ENCODE data around the gene SLC22A3. TPM values are rescaled to one million over a fixed set of nuclear protein-coding genes. Genes with fewer than 3 reads are reported as not detected.

SLC22A3 gene
- polyA plus RNA-seq, 1 of the 3 experiments (the other 2 are of a cell fraction): not detected

DNA sequence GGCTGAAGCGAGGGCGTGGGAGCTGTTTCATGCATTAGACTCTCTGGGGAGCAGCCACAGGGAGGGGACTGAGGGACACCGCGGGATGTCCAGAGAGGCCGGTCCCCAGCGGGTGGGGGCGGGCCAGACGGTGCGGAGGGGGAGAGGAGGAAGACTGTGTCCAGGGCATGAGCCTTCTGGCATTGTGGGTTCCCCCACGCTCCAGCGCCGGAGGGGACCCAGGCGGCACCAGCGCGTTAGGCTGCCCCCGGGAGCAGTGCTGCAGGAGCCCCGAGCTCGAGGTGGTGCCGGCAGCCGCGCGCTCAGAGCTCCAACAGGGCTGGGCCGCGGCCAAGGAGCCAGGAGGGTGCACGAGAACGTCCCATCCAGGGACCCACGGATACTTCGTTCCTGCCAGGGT, 14.4 kb downstream of the SLC22A3 start:
- 17% methylated on average over 9 of the region's 28 CpGs for WGBS (ENCODE audit: low lambda C conversion rate)
- H4K20me1 ChIP-seq (ENCODE audit: insufficient read depth): no peaks in the 10 kb centered on the region
- H3K9me3 ChIP-seq: no peaks in the 10 kb centered on the region
- no peaks in the 10 kb centered on the region for H3K79me2 ChIP-seq (ENCODE audit: insufficient read depth)
- H3K27me3 ChIP-seq (ENCODE audit: insufficient read depth): peaks cover 18% of the 10 kb centered on the region; the same call in 1 of the 2 replicates
- H3K4me3 ChIP-seq (ENCODE audit: low read depth in 2 of 2, low read length in 1 of 2): no peak overlapping the region
- no peaks in the 10 kb centered on the region for H3F3A ChIP-seq (replicated peaks; ENCODE audit: insufficient read depth)
- TF ChIP-seq NFIC (IDR thresholded peaks at IDR 0.05; ENCODE audit: borderline replicate concordance) (no peak), RCOR1 (IDR thresholded peaks at IDR 0.05; ENCODE audit: low read length) (no peak), JUND (IDR thresholded peaks at IDR 0.05) (no peak), GATA2 (CRISPR knock-in tag; IDR thresholded peaks at IDR 0.05) (no peak), USF1 (IDR thresholded peaks at IDR 0.05; ENCODE audit: borderline replicate concordance, low read depth) (no peak), MEF2A (IDR thresholded peaks at IDR 0.05; ENCODE audit: borderline replicate concordance, low read depth) (no peak), FOSL2 (IDR thresholded peaks at IDR 0.05; ENCODE audit: borderline replicate concordance, low read depth) (no peak), CHD2 (IDR thresholded peaks at IDR 0.05; ENCODE audit: low read length, partially characterized antibody) (no peak), SMC3 (IDR thresholded peaks at IDR 0.05; ENCODE audit: low read depth, low read length) (no peak), PBX3 (IDR thresholded peaks at IDR 0.05) (no peak), TCF12 (IDR thresholded peaks at IDR 0.05) (no peak)
- ChIA-PET POLR2A (no interaction called here), CTCF (no interaction called here)
- H3K9ac ChIP-seq: no peak overlapping the region
- H3K4me1 ChIP-seq (ENCODE audit: control insufficient read depth in 1 of 2, insufficient read depth in 2 of 2, low read depth in 1 of 2, low read length in 1 of 2): no peaks in the 10 kb centered on the region
- DNase-seq: no peak
- H2AFZ ChIP-seq (ENCODE audit: low read depth): no peak overlapping the region
- no peak overlapping the region for H3K27ac ChIP-seq (ENCODE audit: low read depth in 2 of 2, low read length in 1 of 2)
- no peaks in the 10 kb centered on the region for H3K9me2 ChIP-seq
- H3K36me3 ChIP-seq (replicated peaks in 1 of 2; ENCODE audit: control insufficient read depth in 1 of 2, insufficient read depth in 2 of 2, low read length in 1 of 2): no peaks in the 10 kb centered on the region
- H3K4me2 ChIP-seq: no peak overlapping the region

DNA sequence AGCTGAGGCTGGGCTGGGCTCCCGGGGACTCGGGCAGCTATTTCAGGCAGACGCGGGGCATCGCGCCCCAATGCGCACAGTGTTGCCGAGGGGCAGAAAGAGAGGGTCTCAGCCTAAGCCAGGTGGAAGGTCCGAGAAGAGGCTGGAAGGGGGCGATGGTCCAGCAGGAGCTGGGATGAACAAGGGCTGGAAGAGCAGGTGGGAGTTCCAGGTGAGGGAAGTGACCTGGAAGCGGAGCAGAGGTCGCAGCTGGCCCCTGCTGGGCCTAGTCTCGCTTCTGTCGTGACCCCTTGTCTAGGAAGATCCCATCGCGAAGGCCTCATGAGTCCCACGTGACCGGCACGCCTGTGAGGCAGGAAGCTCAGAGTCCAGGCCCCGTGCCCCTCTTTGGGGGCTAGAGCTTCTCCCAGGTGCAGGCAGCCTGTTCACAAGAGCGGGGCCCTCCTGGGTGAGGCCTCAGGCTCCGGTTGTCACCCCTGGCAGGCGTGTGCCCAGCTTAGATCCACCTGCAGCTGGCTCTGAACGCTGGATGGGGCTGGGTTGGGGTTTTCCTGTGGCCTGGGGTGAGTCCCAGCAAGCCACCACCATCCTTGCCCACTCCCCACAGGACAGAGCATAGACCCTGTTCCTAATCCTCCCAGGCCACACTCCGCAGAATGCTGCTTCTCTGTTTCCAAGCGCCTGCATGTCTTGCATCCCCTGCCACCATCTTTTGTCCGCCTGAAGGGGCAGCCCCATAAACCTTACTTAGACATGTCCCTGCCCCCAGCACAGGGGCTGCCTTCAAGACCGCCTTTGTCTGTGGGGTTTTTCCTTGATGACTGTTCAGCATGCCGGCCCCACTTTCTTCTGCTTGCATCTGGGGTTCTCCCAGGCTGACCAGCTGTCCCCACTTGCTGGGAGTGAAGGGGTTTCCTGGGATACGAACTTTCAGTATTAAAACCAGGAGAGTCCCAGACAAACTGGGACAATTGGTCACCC, 15.1 kb downstream of the SLC22A3 start:
- Histone ChIP-seq H3K27ac (ENCODE audit: low read depth in 2 of 2, low read length in 1 of 2) (no peak overlapping the region), H3K9ac (no peak overlapping the region), H3K4me3 (ENCODE audit: low read depth in 2 of 2, low read length in 1 of 2) (no peak overlapping the region), H3F3A (replicated peaks; ENCODE audit: insufficient read depth) (no peaks in the 10 kb centered on the region), H3K9me2 (no peaks in the 10 kb centered on the region), H3K4me2 (no peak overlapping the region), H2AFZ (ENCODE audit: low read depth) (no peak overlapping the region), H3K79me2 (ENCODE audit: insufficient read depth) (no peaks in the 10 kb centered on the region), H4K20me1 (ENCODE audit: insufficient read depth) (no peaks in the 10 kb centered on the region), H3K4me1 (ENCODE audit: control insufficient read depth in 1 of 2, insufficient read depth in 2 of 2, low read depth in 1 of 2, low read length in 1 of 2) (no peaks in the 10 kb centered on the region), H3K36me3 (replicated peaks in 1 of 2; ENCODE audit: control insufficient read depth in 1 of 2, insufficient read depth in 2 of 2, low read length in 1 of 2) (no peaks in the 10 kb centered on the region), H3K9me3 (no peaks in the 10 kb centered on the region), H3K27me3 (ENCODE audit: insufficient read depth) (peaks cover 18% of the 10 kb centered on the region; the same call in 1 of the 2 replicates)
- WGBS (ENCODE audit: low lambda C conversion rate): 23% methylated on average over 8 of the region's 30 CpGs
- no peak for DNase-seq
- POLR2A ChIA-PET: no interaction called here
- TF ChIP-seq IRF3 (IDR thresholded peaks at IDR 0.05; ENCODE audit: low read depth, low read length) (no peak), GATA2 (CRISPR knock-in tag; IDR thresholded peaks at IDR 0.05) (no peak), CTCF (IDR thresholded peaks at IDR 0.05) (no peak), JUND (IDR thresholded peaks at IDR 0.05) (no peak), FOSL2 (IDR thresholded peaks at IDR 0.05; ENCODE audit: borderline replicate concordance, low read depth) (no peak), YY1 (IDR thresholded peaks at IDR 0.05; ENCODE audit: low read depth) (no peak), EZH2phosphoT487 (IDR thresholded peaks at IDR 0.05; ENCODE audit: borderline replicate concordance, low read depth) (no peak), GABPA (IDR thresholded peaks at IDR 0.05; ENCODE audit: low read depth) (no peak), SMC3 (IDR thresholded peaks at IDR 0.05; ENCODE audit: low read depth, low read length) (no peak)
- CTCF ChIA-PET: no interaction called here
